Stimulated activated CD4-positive, alpha-beta T cell treated with anti-CD3 and anti-CD28 coated beads, Interleukin-4, amount 100 ng/mL, for 4 hours (primary cell): ENCODE data around the gene C17orf100.

ENCODE experiments used
- DNase-seq, 2 experiments: peaks; one replicate each; pipeline ENCODE4 v3.0.0-alpha.2; 2020

C17orf100 gene

DNA sequence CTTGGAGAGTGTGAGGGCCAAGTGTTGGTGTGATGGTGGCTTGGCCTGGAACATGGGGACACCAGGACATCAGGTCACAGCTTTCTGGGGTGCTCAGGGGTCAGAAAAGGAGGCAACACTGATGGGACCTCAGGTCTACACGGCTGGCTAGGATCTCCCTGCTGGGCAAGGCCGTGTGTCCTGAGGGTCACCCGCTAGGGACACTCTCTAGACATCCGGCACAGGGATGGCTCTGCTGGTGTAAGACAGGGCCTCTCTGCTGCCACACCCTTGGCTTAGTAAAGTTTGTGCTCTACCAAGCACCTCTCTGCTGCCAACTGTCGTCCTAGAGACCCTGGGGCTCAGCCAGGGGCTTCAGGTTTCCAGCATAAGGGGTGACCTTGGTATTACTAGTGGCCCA lies 45.3 kb downstream of the C17orf100 start:
- no peak for DNase-seq

GRCh38 chr17:6698004-6698403 lies 46.4 kb downstream of the C17orf100 start:
- no peak for DNase-seq

DNA sequence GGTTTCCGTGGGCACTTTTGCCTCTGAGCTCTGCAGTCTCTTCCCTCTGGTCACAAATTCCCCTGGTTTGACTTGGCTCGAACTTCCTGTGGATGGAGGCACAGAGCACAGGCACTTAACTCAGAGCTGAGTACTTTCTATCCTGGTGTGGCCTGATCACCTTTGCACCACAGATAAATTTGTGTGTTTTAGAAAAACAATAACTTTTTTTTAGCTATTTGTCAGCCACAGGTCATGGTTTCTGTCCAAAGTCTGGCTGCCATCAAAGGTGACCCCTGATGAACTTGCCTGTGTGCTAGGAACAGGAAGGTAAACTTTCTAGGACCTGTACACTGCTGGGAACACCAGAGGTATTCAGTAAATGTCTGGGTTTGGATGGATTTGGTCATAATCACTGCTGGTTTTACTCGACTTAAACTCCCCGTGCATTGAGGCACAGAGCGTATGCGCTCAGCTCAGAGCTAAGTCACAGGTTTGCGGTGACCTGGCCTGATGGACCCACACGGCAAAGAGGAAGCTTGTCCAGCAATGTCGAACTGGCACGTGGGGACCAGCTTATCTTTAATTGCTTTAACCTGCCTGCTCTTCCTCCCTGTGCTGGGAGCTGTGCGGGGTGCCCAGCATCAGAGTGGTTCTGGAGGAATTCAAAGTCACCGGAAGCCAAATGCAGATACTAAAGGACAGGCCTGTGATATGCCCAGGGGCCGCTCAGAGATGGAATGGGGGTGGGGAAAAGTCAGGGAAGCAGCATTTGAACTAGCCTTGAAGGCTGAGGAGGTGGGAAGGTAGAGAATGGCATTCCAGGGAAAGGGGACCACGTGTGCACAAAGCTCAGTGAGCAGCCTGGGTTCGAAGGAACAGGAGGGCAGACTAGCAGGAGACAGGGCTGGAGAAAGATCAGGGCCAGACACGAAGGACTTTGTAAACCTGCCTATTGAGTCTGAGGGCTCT lies 48.7 kb downstream of the C17orf100 start:
- no peak for DNase-seq

DNA sequence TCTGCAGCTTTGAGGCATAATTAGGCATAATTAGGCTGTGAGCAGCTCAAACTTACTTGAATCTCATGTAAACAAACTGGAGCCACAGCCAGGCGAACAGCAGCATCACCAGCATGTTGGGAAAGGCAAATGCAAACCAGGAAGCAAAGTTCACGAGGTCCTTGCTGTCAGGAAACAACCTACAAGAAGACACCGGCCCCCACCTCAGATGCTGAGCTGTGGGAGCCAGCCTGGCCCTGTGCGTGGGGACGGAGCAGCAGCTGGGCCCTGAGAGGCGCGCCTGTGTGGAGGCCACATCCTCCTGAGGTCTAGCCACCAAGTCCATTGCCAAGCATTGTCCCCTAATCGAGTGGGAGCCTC lies 49.4 kb downstream of the C17orf100 start:
- DNase-seq: no peak

DNA sequence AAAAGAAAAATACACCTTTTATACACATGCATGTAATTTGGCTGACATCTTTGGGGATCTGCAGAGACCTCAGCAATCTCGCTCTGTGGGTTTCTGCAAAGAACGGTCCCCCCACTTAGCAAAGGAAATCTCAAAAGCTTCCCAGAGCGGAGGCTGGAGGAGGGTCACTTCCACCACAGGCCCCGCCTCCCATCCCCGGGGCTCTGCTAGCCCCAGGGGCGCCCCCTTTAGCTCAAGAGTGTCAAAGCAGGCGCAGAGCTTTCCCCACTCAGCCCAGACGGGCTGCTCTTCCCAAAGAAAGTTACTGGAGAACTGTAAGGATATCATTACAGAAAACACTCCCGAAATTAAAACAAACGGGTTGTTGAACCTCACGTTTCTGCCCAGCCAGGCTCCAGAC lies 50.2 kb downstream of the C17orf100 start:
- DNase-seq: peak; percentile 13 to 32

DNA sequence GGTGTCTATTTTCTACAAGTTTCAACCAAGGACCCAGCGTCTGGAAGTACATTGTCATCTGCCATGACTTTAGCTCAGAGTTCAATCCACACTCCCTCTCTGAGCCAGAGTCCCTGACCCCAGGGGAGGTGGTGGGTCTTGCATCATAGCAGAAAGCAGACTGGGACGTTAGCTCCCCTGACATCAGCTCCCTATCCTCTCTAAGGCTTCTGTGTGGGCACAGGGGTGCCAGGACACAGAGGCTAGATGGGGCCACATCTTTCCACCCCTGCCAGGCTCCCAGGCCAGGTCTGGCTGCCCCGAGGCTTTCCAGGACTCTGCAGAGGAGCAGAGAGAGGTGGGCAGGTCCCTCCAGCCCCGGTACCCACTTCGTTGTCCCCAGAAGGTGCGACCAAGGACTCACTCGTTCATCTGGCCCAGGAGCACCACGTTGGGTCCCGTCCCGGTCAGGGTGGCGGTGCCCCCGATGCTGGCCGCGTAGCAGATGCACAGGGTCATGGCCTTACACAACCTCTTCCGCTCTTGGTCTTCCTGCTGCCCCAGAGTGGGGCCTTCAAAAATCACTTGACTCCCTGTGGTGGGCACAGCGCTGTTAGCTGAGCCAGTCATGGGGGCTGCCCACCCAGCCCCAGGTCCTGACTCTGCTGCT lies 51.1 kb downstream of the C17orf100 start:
- no peak for DNase-seq
